CD4-positive, alpha-beta T cell treated with Interleukin-2 at 100 ng/mL for 4 hours (primary cell): ENCODE measurements around the gene CIB4.
"Not testable (repeated sequence)": the region's sequence is repeated elsewhere in the genome, so short reads cannot be mapped to it uniquely, and the experiment has no call there.

Source experiments
- DNase-seq: peaks from one replicate; pipeline ENCODE4 v3.0.0-alpha.2; 2020; ENCODE audit warnings: low spot score

CIB4 gene

GRCh38 chr2:26666671-26667070, 25.5 kb upstream of the CIB4 start:
- DNase-seq = no peak

GRCh38 chr2:26665296-26665695, 24.1 kb upstream of the CIB4 start:
- not testable (repeated sequence) for DNase-seq

GRCh38 chr2:26660363-26660962, 19.3 kb upstream of the CIB4 start:
- DNase-seq = no peak

GRCh38 chr2:26658691-26659346, 17.7 kb upstream of the CIB4 start:
- DNase-seq = no peak

- no peak for DNase-seq
These were observed 16.1 kb upstream of the CIB4 start for GRCh38 chr2:26657265-26657664.

- no peak for DNase-seq
These were observed 14.5 kb upstream of the CIB4 start for GRCh38 chr2:26655611-26656195.

GRCh38 chr2:26655120-26655519, 14.0 kb upstream of the CIB4 start:
- DNase-seq = not testable (repeated sequence)

GRCh38 chr2:26654061-26654340, 12.8 kb upstream of the CIB4 start:
- no peak for DNase-seq

GRCh38 chr2:26653207-26654060, 12.3 kb upstream of the CIB4 start:
- DNase-seq = no peak

DNA sequence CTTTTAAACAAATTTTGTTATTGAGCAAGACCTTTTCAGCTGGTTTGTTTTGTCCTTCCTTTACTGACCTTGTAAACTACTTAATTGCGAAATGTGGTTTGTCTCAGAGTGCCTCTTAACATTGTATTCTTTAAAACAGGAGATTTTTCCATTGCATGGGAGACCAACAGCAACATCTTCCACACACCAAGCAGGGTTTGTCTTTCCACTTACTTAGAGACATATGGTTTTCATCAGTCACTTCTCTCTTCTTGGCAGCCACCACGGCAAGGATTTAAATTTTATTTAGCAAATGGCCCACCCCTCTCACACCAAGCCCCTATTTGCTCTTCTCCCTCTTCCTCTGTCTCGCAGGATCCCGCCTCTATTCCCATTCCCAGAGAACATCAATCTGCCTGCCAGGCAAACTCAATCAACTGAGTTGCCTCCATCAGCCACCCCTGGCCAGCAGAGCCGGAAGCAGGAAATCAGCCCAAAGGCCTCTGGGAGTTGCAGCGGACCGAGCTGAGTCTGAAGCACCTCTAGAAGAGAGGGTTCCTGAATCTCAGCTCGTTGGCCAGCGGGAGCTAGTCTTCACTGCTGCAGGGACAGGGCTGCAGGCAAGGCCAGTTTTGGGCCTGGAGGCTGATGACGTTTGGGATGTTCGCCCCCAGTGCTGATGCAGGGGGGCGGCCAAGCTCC, 11.3 kb upstream of the CIB4 start:
- no peak for DNase-seq

DNA sequence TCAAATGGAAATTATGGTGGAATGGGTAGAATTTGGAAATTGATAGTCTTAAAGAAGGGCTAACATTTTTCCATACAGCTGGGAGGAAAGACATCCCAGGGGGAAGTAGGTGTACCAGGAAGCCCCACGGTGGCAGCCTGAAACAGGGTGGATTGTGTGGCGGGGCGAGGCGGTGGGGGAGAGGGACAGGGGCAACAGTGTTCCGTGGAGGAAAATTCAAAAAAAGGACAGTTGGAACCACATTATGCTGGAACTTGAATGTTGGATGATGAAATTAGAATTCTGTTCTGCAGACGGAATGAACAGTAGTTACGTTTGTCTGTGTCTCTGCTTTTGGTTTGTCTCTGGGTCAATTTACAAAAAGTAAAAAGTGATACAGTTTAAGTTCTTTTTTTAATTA, 10.6 kb upstream of the CIB4 start:
- no peak for DNase-seq

- no peak for DNase-seq
These were observed 10.3 kb upstream of the CIB4 start for GRCh38 chr2:26651470-26651771.

- DNase-seq = no peak
These were observed 9.7 kb upstream of the CIB4 start for GRCh38 chr2:26650713-26651469.

DNA sequence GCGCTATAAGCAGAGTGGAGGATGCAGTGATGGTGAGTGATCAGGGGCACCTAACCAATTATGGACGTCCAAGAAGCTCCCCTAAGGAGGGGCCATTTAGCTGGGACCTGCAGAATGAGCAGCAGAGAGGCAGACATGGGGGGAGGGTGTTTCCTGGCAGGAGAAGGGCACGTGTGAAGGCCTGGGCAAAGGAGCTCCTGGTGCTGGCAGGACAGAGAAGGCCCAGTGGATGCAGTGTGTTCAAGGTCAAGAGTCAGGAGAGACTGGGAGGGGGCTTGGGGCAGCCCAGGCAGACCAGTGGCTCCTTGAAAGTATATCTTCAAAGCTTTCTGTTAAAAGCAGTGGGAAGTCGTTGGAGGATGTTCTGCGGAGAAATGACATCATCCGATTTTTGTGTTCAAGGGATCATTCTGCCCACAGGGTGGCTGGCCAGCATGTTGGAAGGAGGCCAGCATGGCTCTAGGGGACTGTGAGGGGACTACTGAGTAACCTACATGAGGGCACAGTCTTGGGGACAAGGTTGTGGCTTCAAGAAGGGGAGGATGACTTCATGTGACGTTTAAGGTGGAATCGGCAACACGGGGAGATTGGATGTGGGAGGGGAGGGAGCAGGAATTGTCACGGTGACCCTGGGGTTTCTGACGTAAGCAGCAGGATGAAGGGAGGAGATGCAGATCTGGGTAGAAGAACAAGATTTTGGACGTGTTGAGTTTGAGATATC, 9.0 kb upstream of the CIB4 start:
- DNase-seq = no peak

GRCh38 chr2:26649322-26649721, 8.2 kb upstream of the CIB4 start:
- DNase-seq = no peak

DNA sequence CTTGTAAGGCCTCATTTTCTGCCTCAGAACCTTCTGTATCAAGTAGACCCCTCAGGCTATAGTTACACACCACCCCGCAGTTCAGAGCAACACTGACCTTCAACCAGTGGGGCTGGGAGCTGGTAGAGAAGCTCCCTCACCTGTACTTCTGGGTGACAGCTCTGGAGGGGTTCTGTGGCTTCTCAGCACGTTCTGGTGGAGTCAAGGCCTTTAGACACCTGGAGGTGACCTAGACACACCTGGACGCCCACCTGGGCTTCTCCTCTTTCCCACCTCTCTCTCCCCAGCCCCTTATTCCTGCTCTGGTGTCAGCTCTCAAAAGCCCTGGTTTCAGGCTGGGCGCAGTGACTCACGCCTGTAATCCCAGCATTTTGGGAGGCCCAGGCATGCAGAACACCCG, 7.3 kb upstream of the CIB4 start:
- no peak for DNase-seq

DNA sequence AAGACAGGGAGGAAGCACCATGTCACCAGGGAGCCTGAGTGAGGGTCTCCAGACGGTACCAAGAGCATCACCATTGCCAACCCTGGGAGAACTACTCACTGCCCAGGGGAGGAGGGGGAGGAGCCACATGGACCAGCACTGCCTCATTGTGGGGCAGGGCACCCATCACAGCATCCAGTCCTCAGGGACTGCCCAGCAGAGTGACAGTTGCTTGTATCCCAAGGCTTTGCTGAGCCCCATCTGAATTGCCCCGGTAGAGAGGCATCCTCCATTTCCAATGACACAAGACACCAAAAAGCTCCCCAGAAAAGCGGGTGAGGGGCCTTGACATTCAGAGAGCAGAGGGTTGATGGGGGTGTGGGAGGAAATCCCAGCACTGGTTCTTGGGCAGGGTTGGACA, 6.8 kb upstream of the CIB4 start:
- no peak for DNase-seq

DNA sequence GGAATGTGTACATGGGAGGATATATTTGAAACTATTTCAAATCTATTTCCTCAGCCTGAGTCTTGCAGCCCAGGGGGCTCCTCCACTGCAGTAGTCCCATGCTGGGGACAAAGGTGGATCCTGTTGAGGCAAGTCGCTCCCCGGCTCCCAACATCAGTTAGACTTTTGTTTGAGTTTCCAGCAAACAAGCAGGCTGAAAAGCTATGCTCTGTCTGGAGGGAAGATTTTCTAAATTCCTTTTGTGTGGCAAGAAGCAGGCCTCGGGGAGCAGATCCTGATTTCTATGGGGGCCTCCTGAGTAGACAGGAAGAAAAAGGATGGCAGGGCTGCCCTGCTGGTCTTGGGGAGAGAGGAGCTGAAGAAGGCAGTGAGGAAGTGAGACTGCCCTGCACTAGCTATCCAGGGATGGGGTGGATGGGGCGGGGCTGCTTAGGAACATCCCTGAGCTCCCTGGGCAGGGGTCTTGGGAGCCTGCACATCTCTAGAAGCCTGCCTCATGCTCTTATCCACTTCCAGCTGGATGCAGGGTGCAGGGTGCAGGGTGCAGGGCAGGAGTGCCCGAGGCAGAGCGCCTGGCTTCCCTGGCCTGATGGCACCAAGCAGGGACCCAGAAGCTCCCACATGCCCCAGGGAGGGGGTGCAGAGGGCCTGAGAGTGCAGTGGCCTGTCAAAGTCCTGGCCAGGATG, 6.0 kb upstream of the CIB4 start:
- DNase-seq = no peak

- DNase-seq = no peak
These were observed 4.6 kb upstream of the CIB4 start for GRCh38 chr2:26645762-26646161.

DNA sequence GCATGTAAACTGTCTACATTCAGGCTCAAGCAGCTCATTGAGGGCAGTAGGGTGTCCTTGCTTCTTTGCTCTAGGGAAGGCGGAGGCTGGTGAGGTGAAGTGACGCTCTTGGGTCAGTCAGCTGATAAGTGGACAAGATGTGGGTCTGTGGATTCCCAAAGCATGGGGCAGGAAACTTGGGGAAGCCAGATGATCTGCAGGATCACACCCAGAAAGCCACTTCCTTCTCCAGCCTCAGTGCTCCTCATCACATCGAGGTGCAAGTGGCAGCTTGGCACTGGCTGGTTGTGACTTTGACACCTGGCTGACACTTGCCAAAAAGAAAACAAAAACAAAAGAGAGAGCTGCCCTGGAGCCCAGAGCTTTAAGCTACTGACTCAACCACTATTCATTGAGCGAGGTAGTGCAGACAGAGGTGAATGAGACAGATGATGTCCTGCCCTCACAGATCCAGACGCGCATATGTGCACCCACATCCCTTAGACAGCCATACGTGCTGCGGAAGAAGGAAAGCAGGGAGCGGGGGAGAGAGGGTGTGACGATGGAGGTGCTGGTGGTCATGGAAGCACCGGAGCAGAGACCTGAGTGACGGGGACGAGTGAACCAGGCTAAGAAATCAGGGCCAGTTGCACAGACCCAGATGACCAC, 3.1 kb upstream of the CIB4 start:
- no peak for DNase-seq
